SW 1271 (cell line): ENCODE data around the gene GPN1.
"Not testable (repeated sequence)": the region's sequence is repeated elsewhere in the genome, so short reads cannot be mapped to it uniquely, and the experiment has no call there.

ENCODE experiments used
- DNase-seq, 2 experiments: peaks; one replicate each; lab custom pipeline; 2025; lab: John Stamatoyannopoulos, UW

The GPN1 gene

GRCh38 chr2:27628767-27629709 is at the start of gene GPN1, which contains the start of gene CCDC121:
Gene GPN1, plus strand, starts transcription at chr2:27629050. Its CDS starts 9 bp downstream, at chr2:27629059.
Gene CCDC121, minus strand, starts transcription at chr2:27629012. Its CDS starts 1,213 bp downstream, at chr2:27627799.
- peak; percentile 91 to 94 for DNase-seq

DNA sequence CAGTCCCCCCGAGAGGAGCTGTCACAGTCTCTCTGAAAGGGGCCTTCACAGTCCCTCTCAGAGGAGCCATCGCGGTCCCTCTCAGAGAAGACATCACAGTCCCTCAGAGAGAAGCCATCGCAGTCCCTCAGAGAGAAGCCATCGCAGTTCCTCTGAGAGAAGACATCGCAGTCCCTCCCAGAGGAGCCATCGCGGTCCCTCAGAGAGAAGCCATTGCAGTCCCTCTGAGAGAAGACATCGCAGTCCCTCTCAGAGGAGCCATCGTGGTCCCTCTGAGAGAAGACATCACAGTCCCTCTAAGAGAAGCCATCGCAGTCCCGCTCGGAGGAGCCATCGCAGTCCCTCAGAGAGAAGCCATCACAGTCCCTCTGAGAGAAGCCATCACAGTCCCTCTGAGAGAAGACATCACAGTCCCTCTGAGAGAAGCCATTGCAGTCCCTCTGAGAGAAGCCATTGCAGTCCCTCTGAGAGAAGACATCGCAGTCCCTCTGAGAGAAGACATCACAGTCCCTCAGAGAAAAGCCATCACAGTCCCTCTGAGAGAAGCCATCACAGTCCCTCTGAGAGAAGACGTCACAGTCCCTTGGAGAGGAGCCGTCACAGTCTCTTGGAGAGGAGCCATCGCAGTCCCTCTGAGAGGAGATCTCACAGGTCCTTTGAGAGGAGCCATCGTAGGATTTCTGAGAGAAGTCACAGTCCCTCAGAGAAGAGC is 47.3 kb upstream of the GPN1 start:
- DNase-seq, result no peak

DNA sequence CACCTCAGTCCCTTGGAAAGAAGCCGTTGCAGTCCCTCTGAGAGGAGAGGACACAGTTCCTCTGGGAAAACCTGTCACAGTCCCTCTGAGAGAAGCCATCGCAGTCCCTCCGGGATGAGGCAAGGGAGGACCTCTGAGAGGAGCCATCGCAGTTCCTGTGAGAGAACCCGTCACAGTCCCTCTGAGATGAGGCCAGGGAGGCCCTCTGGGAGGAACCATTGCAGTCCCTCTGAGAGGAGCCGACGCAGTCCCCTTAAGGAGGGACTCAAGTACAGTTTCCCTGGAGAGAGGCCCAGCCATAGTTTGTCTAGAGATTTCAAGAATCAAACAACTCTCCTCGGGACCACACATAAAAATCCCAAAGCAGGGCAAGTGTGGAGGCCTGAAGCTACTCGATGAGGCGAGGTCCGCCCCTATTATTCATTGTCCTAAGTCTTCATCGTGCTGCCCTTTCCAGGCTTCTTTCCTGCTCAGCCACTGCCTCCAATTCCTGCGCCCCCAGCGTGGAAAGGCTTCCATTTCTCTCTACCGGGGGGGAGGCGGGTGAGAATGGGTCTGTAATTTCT is 46.6 kb upstream of the GPN1 start:
- DNase-seq, result no peak

- DNase-seq, result peak; percentile 97
These were observed 46.0 kb upstream of the GPN1 start, which contains the start of gene ZNF512 for GRCh38 chr2:27582695-27583389. Gene ZNF512, plus strand, starts transcription at chr2:27583042. Its CDS starts 71 bp downstream, at chr2:27583113.

GRCh38 chr2:27583390-27583915 is 45.4 kb upstream of the GPN1 start:
- no peak for DNase-seq

DNA sequence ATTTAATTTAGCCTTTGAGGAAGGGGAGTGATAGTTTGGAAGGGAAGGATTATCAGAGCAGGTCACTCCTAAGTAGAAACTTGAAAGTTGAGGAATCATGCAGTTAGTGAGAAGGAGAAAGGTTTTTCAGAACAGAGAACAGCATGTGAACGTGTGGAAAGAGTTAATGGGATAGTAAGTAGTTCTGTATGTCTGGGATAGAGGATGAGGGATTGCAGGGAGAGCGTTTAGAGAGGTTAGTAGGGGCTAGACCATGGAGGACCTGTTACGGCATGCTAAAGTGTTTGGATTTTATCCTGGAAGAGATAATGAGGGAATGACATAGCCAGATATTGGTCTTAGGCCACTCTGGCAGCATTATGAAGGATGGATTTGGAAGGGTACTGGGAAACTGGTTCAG is 44.3 kb upstream of the GPN1 start:
- DNase-seq, result no peak

DNA sequence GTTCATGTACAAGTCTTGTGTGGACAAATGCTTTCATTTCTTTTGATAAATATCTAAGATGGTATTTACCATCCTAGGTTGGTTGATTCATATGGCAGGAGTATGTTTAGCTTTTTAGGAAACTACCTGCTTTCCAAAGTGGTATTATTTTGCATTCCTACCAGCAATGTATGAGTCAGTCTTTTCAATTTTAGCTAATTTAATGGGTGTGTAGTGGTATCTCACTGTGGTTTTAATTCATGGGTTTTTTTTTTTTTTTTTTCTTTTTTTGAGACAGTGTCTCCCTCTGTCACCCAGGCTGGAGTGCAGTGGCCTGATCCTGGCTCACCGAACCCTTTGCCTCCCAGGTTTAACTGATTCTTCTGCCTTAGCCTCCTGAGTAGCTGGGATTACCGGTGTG is 41.8 kb upstream of the GPN1 start:
- no peak for DNase-seq

DNA sequence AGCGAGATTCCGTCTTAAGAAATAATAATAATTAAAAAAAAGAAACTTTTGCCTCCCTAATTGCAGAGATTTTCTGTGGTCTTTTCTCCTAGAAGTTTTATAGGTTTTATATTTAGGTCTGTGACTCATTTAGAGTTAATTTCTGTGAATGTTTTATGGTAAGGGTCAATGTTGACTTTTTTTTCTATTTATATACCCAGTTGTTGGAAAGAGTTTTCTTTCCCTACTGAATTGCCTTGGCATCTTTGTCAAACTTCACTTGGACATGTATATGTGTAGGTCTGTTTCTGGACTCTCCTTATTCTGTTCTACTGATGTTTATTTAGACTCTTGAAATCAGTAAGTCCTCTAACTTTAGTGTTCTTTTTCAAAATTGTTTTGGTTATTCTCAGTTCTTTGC is 40.5 kb upstream of the GPN1 start:
- DNase-seq, result no peak

- no peak for DNase-seq
These were observed 37.1 kb upstream of the GPN1 start for GRCh38 chr2:27591745-27592144.

DNA sequence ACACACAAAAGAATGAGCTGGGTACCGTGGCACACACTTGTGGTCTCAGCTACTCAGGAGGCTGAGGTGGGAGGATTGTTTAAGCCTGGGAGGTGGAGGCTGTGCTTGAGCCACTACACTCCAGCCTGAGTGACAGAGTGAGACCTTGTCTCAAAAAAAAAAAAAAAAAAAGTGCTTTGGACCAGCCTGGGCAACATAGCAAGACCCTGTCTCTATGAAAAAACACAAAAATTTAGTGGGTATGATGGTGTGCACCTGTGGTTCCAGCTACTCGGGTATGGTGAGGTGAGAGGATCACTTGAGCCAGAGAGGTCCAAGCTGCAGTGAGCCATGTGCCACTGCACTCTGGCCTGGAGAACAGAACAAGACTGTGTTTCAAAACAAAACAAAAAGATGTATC is 35.6 kb upstream of the GPN1 start:
- no peak for DNase-seq

DNA sequence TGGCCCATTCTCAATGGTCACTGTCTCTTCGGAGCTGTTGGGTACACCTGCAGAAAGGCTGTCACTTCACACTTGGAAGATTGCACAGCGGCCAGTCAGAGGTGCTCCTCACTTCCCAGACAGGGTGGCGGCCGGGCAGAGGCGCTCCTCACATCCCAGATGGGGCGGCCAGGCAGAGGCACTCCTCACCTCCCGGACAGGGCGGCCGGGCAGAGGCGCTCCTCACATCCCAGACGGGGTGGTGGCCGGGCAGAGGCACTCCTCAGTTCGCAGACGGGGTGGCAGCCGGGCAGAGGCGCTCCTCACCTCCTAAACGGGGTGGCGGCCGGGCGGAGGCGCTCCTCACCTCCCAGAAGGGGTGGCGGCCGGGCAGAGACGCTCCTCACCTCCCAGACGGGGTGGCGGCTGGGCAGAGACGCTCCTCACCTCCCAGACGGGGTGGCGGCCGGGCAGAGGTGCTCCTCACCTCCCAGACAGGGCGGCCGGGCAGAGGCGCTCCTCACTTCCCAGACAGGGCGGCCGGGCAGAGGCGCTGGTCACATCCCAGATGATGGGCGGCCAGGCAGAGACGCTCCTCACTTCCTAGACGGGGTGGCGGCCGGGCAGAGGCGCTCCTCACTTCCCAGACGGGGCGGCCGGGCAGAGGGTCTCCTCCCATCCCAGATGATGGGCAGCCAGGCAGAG is 34.7 kb upstream of the GPN1 start:
- not testable (repeated sequence) for DNase-seq

GRCh38 chr2:27595412-27595811 is 33.4 kb upstream of the GPN1 start:
- not testable (repeated sequence) for DNase-seq

- no peak for DNase-seq
These were observed 32.2 kb upstream of the GPN1 start for GRCh38 chr2:27596627-27597026.

DNA sequence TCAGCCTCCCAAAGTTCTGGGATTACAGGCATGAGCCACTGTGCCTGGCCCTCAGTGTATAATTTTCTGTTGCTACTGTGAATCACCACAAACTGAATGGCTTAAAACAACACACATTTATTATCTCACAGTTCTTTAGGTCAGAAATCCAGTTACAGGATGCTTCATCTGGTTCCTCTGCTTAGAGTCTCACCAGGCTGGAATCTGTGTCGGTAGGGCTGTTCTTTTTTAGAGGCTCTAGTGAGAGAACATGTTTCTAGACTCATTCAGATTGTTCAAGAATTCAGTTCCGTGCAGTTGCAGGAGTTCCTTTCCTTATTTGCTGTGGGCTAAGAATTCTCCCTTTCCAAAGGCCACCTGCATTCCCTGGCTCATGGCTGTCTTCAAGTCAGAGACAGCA is 22.2 kb upstream of the GPN1 start:
- DNase-seq, result no peak

- no peak for DNase-seq
These were observed 14.9 kb upstream of the GPN1 start for GRCh38 chr2:27613985-27614384.

- DNase-seq, result no peak
These were observed 13.5 kb upstream of the GPN1 start for GRCh38 chr2:27615316-27615715.

DNA sequence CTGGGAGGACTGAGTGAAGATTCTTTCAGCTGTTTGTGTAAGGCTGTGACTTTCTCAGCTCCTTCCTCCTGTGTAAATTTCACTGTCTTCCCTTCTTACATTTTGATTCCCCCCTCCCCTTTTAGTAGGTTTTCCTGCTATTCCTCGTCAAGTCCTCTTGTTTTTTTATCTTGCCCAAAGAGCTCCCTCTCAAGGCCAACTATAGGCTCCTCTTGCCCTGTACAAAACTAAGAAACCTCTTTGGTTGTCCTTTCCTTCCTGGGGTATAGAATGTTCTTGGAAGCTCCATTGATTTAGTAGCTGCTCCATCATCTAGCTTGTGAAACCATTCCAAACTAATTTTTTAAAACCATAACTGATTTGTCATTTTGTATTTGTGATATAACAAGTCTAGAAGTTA is 7.3 kb upstream of the GPN1 start:
- no peak for DNase-seq

- peak in 1 of 2 experiments; percentile 17 for DNase-seq
These were observed 5.9 kb upstream of the GPN1 start for GRCh38 chr2:27622921-27623384.

GRCh38 chr2:27624943-27625342 is 3.9 kb upstream of the GPN1 start:
- no peak for DNase-seq

DNA sequence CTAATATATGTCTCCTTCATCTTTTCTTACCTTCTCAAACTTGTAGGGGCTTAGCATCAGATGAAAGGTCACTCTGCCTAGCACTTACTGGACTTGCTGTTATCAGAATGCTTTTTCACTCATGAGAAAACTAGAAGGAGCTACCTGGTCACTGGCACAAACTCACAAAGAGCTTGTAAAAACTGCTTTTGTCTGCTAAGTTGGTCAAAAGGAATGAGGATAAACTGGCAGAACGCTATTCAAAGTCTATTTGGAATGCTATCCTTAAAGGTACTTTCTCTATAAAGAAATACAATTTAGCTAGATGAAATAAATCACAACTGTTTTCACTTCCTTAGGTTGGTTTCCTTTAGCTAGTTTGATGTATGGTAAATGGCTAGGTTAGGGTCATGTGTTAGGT is 2.5 kb upstream of the GPN1 start:
- DNase-seq, result not testable (repeated sequence)

DNA sequence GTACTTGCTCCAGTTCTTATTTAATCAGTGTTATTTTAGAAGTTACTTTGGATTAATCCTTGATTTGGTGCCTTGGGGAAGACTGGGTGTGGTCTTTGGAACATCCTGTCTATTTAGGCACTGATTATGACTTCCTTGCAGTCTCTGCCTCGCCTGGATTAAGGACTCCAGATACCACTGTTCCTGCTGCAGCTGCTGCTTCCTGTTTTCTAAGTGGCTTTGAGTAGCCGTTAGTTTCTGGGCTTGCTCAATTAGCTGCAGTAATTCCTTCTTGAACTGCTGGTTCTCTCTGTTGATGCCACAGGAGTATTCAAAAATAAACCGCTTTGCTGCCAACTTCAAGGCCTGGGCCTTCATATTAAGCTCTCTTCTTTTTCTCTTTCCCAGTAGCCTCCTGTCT is 1.9 kb upstream of the GPN1 start:
- DNase-seq, result not testable (repeated sequence)
